ENCODE results near the gene WDR62.
A peak's percentile ranks its signal among the peaks of the same experiment; 100 is the strongest.

Gene WDR62

DNA sequence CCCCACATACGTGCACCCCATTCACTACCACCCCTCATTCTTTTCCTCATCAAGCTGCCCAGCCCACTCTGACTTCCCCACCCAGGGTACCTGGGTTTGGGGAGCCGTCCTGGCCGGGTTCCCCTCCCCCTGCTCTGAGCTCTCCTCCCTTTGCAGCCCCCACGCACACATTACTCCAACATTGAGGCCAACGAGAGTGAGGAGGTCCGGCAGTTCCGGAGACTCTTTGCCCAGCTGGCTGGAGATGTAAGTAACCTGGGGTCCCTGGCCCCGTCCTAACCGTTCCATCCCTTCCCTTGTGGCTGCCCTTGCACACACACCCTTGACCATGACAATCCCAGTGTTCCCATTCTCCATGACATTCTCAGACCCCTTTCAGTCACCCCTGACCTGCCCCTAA is 87.8 kb downstream of the WDR62 start:
- Histone ChIP-seq H3K4me3 (ENCODE audit: low read length) (no peak overlapping the region), H3K4me1 (ENCODE audit: control insufficient read depth, insufficient read depth, low read length) (peaks cover 14% of the 10 kb centered on the region), H3K36me3 (ENCODE audit: control insufficient read depth, insufficient read depth, low read length) (peaks cover 21% of the 10 kb centered on the region), H3K9me3 (ENCODE audit: control insufficient read depth, low read length) (no peaks in the 10 kb centered on the region), H3K27me3 (ENCODE audit: control insufficient read depth, insufficient read depth, low read length) (no peaks in the 10 kb centered on the region), H3K9ac (ENCODE audit: low read length) (no peak overlapping the region)

DNA sequence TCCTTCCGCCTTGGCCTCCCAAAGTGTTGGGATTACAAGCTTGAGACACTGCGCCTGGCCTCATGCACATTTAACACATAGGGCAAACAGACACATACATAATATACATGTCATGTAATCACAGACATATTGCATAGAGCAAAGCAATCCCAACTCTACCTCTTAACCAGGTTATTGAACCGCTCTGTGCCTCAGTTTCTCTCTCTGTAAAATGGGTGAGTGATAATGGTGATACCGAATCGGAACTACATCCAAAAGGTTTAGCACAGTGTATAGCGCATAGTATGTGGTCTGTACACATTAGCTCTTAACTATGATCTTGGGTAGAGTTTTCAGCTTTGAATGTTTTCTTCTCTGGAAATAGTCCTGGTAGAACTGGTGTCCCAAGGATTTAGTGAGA is 89.9 kb downstream of the WDR62 start:
- Histone ChIP-seq H3K9ac (ENCODE audit: low read length) (no peak overlapping the region), H3K36me3 (ENCODE audit: control insufficient read depth, insufficient read depth, low read length) (peaks cover 31% of the 10 kb centered on the region), H3K27me3 (ENCODE audit: control insufficient read depth, insufficient read depth, low read length) (no peaks in the 10 kb centered on the region), H3K4me3 (ENCODE audit: low read length) (no peak overlapping the region), H3K4me1 (ENCODE audit: control insufficient read depth, insufficient read depth, low read length) (peaks cover 9% of the 10 kb centered on the region), H3K9me3 (ENCODE audit: control insufficient read depth, low read length) (no peaks in the 10 kb centered on the region)

- H3K9ac ChIP-seq (ENCODE audit: low read length), result no peak overlapping the region
- H3K36me3 ChIP-seq (ENCODE audit: control insufficient read depth, insufficient read depth, low read length), result peaks cover 34% of the 10 kb centered on the region
These were observed 95.1 kb downstream of the WDR62 start for GRCh38 chr19:36149673-36150406.

GRCh38 chr19:36150586-36150985 is 95.9 kb downstream of the WDR62 start:
- H3K27me3 ChIP-seq (ENCODE audit: control insufficient read depth, insufficient read depth, low read length), result no peaks in the 10 kb centered on the region
- peaks cover 34% of the 10 kb centered on the region for H3K36me3 ChIP-seq (ENCODE audit: control insufficient read depth, insufficient read depth, low read length)
- peak overlapping the region; percentile 34 for H3K9ac ChIP-seq (ENCODE audit: low read length)
- H3K4me1 ChIP-seq (ENCODE audit: control insufficient read depth, insufficient read depth, low read length), result no peaks in the 10 kb centered on the region
- H3K4me3 ChIP-seq (ENCODE audit: low read length), result no peak overlapping the region
- no peaks in the 10 kb centered on the region for H3K9me3 ChIP-seq (ENCODE audit: control insufficient read depth, low read length)

More at GRCh38 chr19:36149673-36150406, 95.1 kb downstream of the WDR62 start:
- Histone ChIP-seq H3K4me1 (ENCODE audit: control insufficient read depth, insufficient read depth, low read length) (no peaks in the 10 kb centered on the region), H3K27me3 (ENCODE audit: control insufficient read depth, insufficient read depth, low read length) (no peaks in the 10 kb centered on the region), H3K9me3 (ENCODE audit: control insufficient read depth, low read length) (no peaks in the 10 kb centered on the region), H3K4me3 (ENCODE audit: low read length) (no peak overlapping the region)

DNA sequence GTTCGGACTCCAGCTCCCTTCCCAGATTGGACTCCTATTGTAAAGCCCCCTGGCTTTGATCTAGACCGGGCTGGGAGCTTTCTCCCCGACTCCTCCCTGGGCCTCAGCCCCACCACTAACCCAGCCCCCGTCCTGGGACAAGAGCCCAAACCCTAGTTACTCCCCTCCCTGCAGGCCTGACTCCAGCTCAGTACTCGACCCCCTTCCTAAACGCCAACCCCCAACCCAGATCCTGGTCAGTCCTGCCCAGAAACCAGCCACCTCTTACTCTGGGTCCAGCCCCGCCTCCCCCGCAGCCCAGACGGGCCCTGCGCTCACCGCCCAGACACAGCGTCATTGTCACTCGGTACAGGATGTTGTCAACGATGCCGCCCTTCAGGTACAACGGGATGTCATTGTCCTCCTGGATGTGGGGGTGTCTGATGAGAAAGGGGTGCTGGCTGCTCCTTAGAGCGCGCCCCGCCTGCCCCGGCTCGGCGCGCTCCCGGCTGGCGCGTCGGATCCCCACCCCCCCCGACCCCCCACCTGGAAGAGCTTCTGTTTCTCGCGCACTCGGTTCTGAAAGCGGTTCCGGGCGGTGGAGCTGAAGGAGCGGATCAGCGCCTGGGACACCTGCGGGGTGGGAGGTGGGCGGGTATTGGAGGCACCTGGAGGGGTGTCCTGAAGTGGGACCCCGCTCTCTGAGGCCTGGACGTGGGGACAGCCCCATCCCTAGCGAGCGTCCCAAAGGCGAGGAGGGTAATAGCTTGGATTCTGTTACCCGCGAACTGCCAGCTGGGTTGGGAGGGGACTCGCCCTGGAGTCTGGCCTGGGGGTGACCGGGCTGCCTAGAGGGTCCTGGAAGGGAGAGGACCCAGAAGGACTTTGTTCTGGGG is 96.7 kb downstream of the WDR62 start:
- peak overlapping the region; percentile 65 for H3K9ac ChIP-seq (ENCODE audit: low read length)
- no peaks in the 10 kb centered on the region for H3K27me3 ChIP-seq (ENCODE audit: control insufficient read depth, insufficient read depth, low read length)
- no peaks in the 10 kb centered on the region for H3K9me3 ChIP-seq (ENCODE audit: control insufficient read depth, low read length)
- peak overlapping the region; percentile 4 for H3K4me3 ChIP-seq (ENCODE audit: low read length)
- H3K36me3 ChIP-seq (ENCODE audit: control insufficient read depth, insufficient read depth, low read length), result peaks cover 28% of the 10 kb centered on the region
- no peaks in the 10 kb centered on the region for H3K4me1 ChIP-seq (ENCODE audit: control insufficient read depth, insufficient read depth, low read length)

- no peaks in the 10 kb centered on the region for H3K27me3 ChIP-seq (ENCODE audit: control insufficient read depth, insufficient read depth, low read length)
- H3K9ac ChIP-seq (ENCODE audit: low read length), result peak overlapping the region; percentile 65
- peaks cover 25% of the 10 kb centered on the region for H3K36me3 ChIP-seq (ENCODE audit: control insufficient read depth, insufficient read depth, low read length)
- peak overlapping the region; percentile 4 for H3K4me3 ChIP-seq (ENCODE audit: low read length)
- H3K9me3 ChIP-seq (ENCODE audit: control insufficient read depth, low read length), result no peaks in the 10 kb centered on the region
- no peaks in the 10 kb centered on the region for H3K4me1 ChIP-seq (ENCODE audit: control insufficient read depth, insufficient read depth, low read length)
These were observed 97.3 kb downstream of the WDR62 start for GRCh38 chr19:36152019-36152351.

- Histone ChIP-seq H3K27me3 (ENCODE audit: control insufficient read depth, insufficient read depth, low read length) (no peaks in the 10 kb centered on the region), H3K9ac (ENCODE audit: low read length) (peak within 1 kb of the TSS; percentile 65), H3K9me3 (ENCODE audit: control insufficient read depth, low read length) (no peaks in the 10 kb centered on the region), H3K4me3 (ENCODE audit: low read length) (peak within 1 kb of the TSS; percentile 4), H3K36me3 (ENCODE audit: control insufficient read depth, insufficient read depth, low read length) (peaks cover 21% of the 10 kb centered on the region), H3K4me1 (ENCODE audit: control insufficient read depth, insufficient read depth, low read length) (no peaks in the 10 kb centered on the region)
These were observed 97.8 kb downstream of the WDR62 start, which contains the start of gene COX7A1 for GRCh38 chr19:36152352-36153091. Gene COX7A1, minus strand, starts transcription at chr19:36152447. Its CDS starts 40 bp downstream, at chr19:36152407.

GRCh38 chr19:36153126-36153525 is 98.4 kb downstream of the WDR62 start:
- peaks cover 21% of the 10 kb centered on the region for H3K36me3 ChIP-seq (ENCODE audit: control insufficient read depth, insufficient read depth, low read length)
- H3K9ac ChIP-seq (ENCODE audit: low read length), result no peak overlapping the region
- no peaks in the 10 kb centered on the region for H3K27me3 ChIP-seq (ENCODE audit: control insufficient read depth, insufficient read depth, low read length)
- no peaks in the 10 kb centered on the region for H3K9me3 ChIP-seq (ENCODE audit: control insufficient read depth, low read length)
- H3K4me1 ChIP-seq (ENCODE audit: control insufficient read depth, insufficient read depth, low read length), result no peaks in the 10 kb centered on the region
- H3K4me3 ChIP-seq (ENCODE audit: low read length), result no peak overlapping the region
